ENCODE results near the gene CDNF. TPM values are rescaled to one million over a fixed set of nuclear protein-coding genes. Genes with fewer than 3 reads are reported as not detected.
A peak's percentile ranks its signal among the peaks of the same experiment; 100 is the strongest.

CDNF gene
- polyA plus RNA-seq, 1 experiment: 1.7 TPM

DNA sequence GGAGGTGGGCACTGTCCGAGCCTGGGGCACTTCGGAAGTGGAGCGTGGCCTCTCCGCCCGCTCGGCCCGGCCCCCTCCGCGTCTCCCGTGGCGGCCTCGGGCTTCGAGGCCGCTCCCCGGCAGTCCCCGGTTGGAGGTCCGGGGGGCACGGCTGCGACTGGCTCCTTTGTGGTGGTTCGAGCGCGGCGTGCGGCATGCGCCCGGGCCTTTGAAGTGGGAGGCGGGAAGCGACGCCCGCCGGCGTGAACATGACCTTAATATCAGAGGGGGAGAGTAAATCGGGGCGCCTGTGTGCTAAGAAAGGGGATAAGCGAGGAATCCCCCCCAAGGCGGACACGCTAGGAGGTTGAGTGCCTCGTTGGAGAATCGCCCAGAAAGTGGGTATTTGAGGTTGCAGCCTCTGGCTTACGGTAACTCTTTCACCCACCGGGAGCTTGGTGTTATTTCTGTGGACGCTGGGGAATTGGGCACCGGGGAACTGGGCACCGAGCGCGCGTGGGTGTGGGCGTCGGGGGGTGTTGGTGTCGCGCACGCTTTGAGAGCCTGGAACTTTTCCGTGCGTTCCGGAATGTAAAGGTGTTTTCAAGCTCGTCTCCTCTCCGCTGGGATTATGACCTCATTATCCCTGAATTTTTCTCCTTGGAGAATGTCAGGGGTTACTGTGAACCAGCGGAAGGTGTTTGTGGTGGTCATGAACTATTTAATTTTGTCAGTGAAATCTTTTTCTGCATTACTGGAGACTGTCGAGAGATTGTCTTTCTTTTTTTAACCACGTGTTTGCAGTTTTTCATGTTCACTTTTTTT is 41.5 kb upstream of the CDNF start:
- ChIA-PET POLR2A (interaction anchor here (0.6 to 1.7 kb wide), 4 partner anchors 41 to 382 kb away, joined by 3 to 23 read pairs (median 8); partner anchors contain the start of genes CDNF, HSPA14 and MSANTD7), CTCF (no interaction called here)
- Histone ChIP-seq H3K9me3 (ENCODE audit: control insufficient read depth, insufficient read depth, low read length) (no peaks in the 10 kb centered on the region; the same call in 1 of the 2 replicates), H3K27me3 (ENCODE audit: control insufficient read depth, insufficient read depth, low read length) (no peaks in the 10 kb centered on the region), H3K4me3 (ENCODE audit: low read depth, low read length) (peak overlapping the region; percentile 82), H3K27ac (ENCODE audit: low read depth, low read length) (peak overlapping the region; percentile 12)
- DNase-seq (ENCODE audit: low read depth, low spot score): no peak
- TF ChIP-seq, protein P1, sequence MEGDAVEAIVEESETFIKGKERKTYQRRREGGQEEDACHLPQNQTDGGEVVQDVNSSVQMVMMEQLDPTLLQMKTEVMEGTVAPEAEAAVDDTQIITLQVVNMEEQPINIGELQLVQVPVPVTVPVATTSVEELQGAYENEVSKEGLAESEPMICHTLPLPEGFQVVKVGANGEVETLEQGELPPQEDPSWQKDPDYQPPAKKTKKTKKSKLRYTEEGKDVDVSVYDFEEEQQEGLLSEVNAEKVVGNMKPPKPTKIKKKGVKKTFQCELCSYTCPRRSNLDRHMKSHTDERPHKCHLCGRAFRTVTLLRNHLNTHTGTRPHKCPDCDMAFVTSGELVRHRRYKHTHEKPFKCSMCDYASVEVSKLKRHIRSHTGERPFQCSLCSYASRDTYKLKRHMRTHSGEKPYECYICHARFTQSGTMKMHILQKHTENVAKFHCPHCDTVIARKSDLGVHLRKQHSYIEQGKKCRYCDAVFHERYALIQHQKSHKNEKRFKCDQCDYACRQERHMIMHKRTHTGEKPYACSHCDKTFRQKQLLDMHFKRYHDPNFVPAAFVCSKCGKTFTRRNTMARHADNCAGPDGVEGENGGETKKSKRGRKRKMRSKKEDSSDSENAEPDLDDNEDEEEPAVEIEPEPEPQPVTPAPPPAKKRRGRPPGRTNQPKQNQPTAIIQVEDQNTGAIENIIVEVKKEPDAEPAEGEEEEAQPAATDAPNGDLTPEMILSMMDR (IDR thresholded peaks at IDR 0.05; ENCODE audit: low read depth, low read length): no peak

DNA sequence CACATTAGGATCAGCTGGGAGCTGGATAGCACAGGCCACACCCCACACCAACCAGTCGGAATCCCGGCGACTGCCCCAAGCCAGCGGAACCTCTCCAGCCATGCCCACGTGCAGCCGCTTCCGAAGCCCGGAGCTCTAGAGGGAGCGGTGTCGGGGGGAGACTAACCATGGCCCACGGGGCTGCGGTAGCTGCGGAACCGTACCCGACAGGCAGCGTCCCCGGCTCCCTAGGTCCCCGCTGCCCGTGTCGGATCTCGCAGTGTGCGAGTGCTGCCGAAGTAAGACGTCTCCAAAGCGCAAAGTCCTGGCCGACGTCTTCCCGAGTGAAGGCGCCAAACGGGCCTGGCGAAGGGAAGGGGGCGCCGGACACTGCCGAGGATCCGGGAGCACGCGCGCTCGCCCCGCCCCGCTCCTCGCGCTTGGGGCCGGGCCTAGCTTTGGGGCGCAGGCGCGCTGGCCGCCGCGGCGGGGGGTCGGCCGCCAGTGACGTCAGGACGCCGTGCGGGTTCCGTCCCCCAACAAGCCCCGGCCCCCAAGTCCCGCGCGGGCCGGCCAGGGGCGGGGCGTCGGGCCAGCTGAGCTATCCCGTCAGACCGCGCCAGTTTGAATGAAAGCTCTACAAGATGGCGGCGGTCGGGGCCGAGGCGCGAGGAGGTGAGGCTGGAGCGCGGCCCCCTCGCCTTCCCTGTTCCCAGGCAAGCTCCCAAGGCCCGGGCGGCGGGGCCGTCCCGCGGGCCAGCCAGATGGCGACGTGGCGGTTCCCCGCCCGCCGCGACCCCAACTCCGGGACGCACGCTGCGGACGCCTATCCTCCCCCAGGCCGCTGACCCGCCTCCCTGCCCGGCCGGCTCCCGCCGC is 40.7 kb upstream of the CDNF start, which contains the start of gene SUV39H2:
SUV39H2 (plus strand) TSS at position 601 of the 858 bp plus-strand sequence; CDS start at position 624, 23 bp downstream.
- CTCF ChIA-PET: interaction anchor here (1.0 kb wide), 1 partner anchor 379 kb away, joined by 3 read pairs; no protein-coding TSS in a partner anchor

DNA sequence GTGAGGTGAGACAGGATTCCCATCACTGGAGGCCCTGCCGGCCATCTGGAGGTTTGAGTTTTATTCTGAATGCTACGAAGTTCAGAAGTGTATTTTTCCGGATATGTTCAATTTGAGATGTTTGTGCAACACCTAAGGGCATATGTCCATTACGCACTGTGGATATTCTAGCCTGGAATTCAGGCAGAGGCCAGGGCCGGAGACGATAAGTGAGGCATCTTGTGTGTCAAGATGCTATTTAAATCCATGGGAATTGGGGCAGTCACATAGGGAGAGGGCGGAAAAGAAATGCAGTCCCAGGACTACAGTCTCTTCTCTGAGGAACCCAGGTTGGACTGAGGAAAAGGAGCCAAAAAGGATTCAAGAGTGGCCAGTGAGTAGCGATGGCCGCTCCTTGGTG is 38.9 kb upstream of the CDNF start:
- CTCF ChIA-PET: interaction anchor here (1.2 to 1.5 kb wide), 3 partner anchors 13 to 230 kb away, joined by 4 to 5 read pairs (median 4); partner anchors contain the start of genes CDNF, HSPA14 and MSANTD7
- POLR2A ChIA-PET: no interaction called here
- Histone ChIP-seq H3K4me3 (ENCODE audit: low read depth, low read length) (peak overlapping the region; percentile 95), H3K9me3 (ENCODE audit: control insufficient read depth, insufficient read depth, low read length) (no peaks in the 10 kb centered on the region; the same call in 1 of the 2 replicates), H3K27me3 (ENCODE audit: control insufficient read depth, insufficient read depth, low read length) (no peaks in the 10 kb centered on the region), H3K27ac (ENCODE audit: low read depth, low read length) (no peak overlapping the region)
- TF ChIP-seq, protein P1 (IDR thresholded peaks at IDR 0.05; ENCODE audit: low read depth, low read length): no peak
- no peak for DNase-seq (ENCODE audit: low read depth, low spot score)

More for the DNA sequence above, 40.7 kb upstream of the CDNF start, which contains the start of gene SUV39H2:
- H3K9me3 ChIP-seq (ENCODE audit: control insufficient read depth, insufficient read depth, low read length): no peaks in the 10 kb centered on the region; the same call in 1 of the 2 replicates
- POLR2A ChIA-PET: interaction anchor here (0.6 to 1.7 kb wide), 9 partner anchors 17 to 693 kb away, joined by 3 to 23 read pairs (median 4); partner anchors contain the start of genes CDNF, HSPA14, MEIG1 and MSANTD7
- DNase-seq (ENCODE audit: low read depth, low spot score): peak; percentile 73
- H3K27me3 ChIP-seq (ENCODE audit: control insufficient read depth, insufficient read depth, low read length): no peaks in the 10 kb centered on the region
- H3K4me3 ChIP-seq (ENCODE audit: low read depth, low read length): peak within 1 kb of the TSS; percentile 95
- TF ChIP-seq, protein P1 (IDR thresholded peaks at IDR 0.05; ENCODE audit: low read depth, low read length): no peak
- H3K27ac ChIP-seq (ENCODE audit: low read depth, low read length): peak within 1 kb of the TSS; percentile 94

DNA sequence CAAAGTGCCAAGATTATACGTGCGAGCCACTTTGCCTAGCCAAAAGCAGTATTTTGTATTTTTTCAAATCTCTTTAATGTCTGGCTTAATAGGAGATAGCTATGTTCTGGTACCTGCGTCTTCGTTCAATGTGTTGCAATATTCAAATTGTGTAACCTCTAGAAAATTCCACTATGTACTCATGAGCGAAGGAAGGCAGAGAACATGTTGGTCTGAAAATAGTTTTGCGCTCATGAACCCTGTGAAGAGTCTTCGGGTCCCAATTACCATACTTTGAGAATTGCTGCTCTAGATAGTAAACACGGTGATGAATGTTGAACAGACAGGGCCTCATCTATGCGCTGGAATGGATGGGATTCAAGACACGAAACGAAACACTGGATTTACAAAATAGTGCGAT is 38.1 kb upstream of the CDNF start:
- TF ChIP-seq, protein P1 (IDR thresholded peaks at IDR 0.05; ENCODE audit: low read depth, low read length): no peak
- H3K9me3 ChIP-seq (ENCODE audit: control insufficient read depth, insufficient read depth, low read length): no peaks in the 10 kb centered on the region; the same call in 1 of the 2 replicates
- CTCF ChIA-PET: interaction anchor here (1.0 to 1.5 kb wide), 3 partner anchors 14 to 231 kb away, joined by 4 to 5 read pairs (median 5); no protein-coding TSS in a partner anchor
- H3K27me3 ChIP-seq (ENCODE audit: control insufficient read depth, insufficient read depth, low read length): no peaks in the 10 kb centered on the region
- no peak overlapping the region for H3K27ac ChIP-seq (ENCODE audit: low read depth, low read length)
- no peak for DNase-seq (ENCODE audit: low read depth, low spot score)
- POLR2A ChIA-PET: no interaction called here
- H3K4me3 ChIP-seq (ENCODE audit: low read depth, low read length): no peak overlapping the region
